ENCODE measurements around the gene ASB16. TPM values are rescaled to one million over a fixed set of nuclear protein-coding genes. Genes with fewer than 3 reads are reported as not detected.
"Not testable (repeated sequence)": the region's sequence is repeated elsewhere in the genome, so short reads cannot be mapped to it uniquely, and the experiment has no call there.

Gene ASB16
- total and polyA plus RNA-seq, 10 donors, result 0.09 to 0.57 (median 0.16) TPM; not detected in 7

GRCh38 chr17:44130693-44131349 lies 39.7 kb upstream of the ASB16 start:
- Histone ChIP-seq H3K27ac (no peak overlapping the region), H3K36me3 (no peaks in the 10 kb centered on the region)
- 89 to 96% (median 92%) methylated on average over 5 of the region's 5 CpGs for WGBS, 5 donors

DNA sequence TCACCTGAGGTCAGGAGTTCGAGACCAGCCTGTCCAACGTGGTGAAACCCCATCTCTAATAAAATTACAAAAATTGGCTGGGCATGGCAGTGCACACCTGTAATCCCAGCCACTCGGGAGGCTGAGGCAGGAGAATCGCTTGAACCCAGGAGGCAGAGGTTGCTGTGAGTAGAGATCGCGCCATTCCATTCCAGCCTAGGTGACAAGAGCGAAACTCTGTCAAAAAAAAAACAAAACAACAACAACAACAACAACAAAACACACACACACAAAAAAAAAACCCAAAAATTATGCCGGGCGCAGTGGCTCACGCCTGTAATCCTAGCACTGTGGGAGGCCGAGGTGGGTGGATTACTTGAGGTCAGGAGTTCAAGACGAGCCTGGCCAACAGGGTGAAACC lies 39.1 kb upstream of the ASB16 start:
- H3K36me3 ChIP-seq; H3K27ac ChIP-seq; H3K4me1 ChIP-seq; intact Hi-C loops (cut with DNase I; ENCODE audit: low total_unique reads); H3K4me3 ChIP-seq; H3K9me3 ChIP-seq; DNase-seq; H3K27me3 ChIP-seq (replicated peaks in 1 of 7): not testable (repeated sequence)
- WGBS, 5 donors, result 87 to 97% (median 92%) methylated on average over 12 of the region's 12 CpGs

More at GRCh38 chr17:44130693-44131349, 39.7 kb upstream of the ASB16 start:
- no peak for TF ChIP-seq POLR2A (IDR thresholded peaks at IDR 0.05)
- no peaks in the 10 kb centered on the region for H3K27me3 ChIP-seq (replicated peaks in 1 of 7)
- intact Hi-C loops (cut with DNase I; ENCODE audit: low total_unique reads), result no loop called here
- no peaks in the 10 kb centered on the region for H3K9me3 ChIP-seq
- no peak overlapping the region for H3K4me3 ChIP-seq
- DNase-seq, result no peak
- peaks cover 0 to 3% (median 0%) of the 10 kb centered on the region in 6 donors for H3K4me1 ChIP-seq

GRCh38 chr17:44132275-44132821 lies 38.2 kb upstream of the ASB16 start:
- DNase-seq, result no peak
- no peaks in the 10 kb centered on the region for H3K36me3 ChIP-seq
- TF ChIP-seq POLR2A (IDR thresholded peaks at IDR 0.05), result no peak
- no peak for TF ChIP-seq POLR2AphosphoS5 (IDR thresholded peaks at IDR 0.05)
- TF ChIP-seq, protein P1, sequence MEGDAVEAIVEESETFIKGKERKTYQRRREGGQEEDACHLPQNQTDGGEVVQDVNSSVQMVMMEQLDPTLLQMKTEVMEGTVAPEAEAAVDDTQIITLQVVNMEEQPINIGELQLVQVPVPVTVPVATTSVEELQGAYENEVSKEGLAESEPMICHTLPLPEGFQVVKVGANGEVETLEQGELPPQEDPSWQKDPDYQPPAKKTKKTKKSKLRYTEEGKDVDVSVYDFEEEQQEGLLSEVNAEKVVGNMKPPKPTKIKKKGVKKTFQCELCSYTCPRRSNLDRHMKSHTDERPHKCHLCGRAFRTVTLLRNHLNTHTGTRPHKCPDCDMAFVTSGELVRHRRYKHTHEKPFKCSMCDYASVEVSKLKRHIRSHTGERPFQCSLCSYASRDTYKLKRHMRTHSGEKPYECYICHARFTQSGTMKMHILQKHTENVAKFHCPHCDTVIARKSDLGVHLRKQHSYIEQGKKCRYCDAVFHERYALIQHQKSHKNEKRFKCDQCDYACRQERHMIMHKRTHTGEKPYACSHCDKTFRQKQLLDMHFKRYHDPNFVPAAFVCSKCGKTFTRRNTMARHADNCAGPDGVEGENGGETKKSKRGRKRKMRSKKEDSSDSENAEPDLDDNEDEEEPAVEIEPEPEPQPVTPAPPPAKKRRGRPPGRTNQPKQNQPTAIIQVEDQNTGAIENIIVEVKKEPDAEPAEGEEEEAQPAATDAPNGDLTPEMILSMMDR (IDR thresholded peaks at IDR 0.05 in 8 of 11, conservative IDR thresholded peaks at IDR 0.05 in 3 of 11), result no peak
- intact Hi-C loops (cut with DNase I; ENCODE audit: low total_unique reads), result no loop called here
- H3K4me3 ChIP-seq, result no peak overlapping the region
- H3K4me1 ChIP-seq, result peaks cover 0 to 3% (median 0%) of the 10 kb centered on the region in 6 donors
- no peaks in the 10 kb centered on the region for H3K9me3 ChIP-seq
- H3K27me3 ChIP-seq (replicated peaks in 1 of 7), result peaks cover 0 to under 1% (median 0%) of the 10 kb centered on the region in 7 donors
- no peak overlapping the region for H3K27ac ChIP-seq

GRCh38 chr17:44133918-44134476 lies 36.5 kb upstream of the ASB16 start:
- intact Hi-C loops (cut with DNase I; ENCODE audit: low total_unique reads), result no loop called here
- no peaks in the 10 kb centered on the region for H3K36me3 ChIP-seq
- no peak overlapping the region for H3K27ac ChIP-seq
- H3K4me1 ChIP-seq, result peaks cover 0 to 13% (median 0%) of the 10 kb centered on the region in 6 donors
- DNase-seq, result no peak
- no peak overlapping the region for H3K4me3 ChIP-seq
- 63 to 73% (median 67%) methylated on average over 4 of the region's 4 CpGs for WGBS, 5 donors
- H3K27me3 ChIP-seq (replicated peaks in 1 of 7), result peaks cover 0 to 17% (median 0%) of the 10 kb centered on the region in 7 donors
- H3K9me3 ChIP-seq, result no peaks in the 10 kb centered on the region
- TF ChIP-seq, protein P1 (IDR thresholded peaks at IDR 0.05 in 8 of 11, conservative IDR thresholded peaks at IDR 0.05 in 3 of 11), result no peak
- TF ChIP-seq POLR2AphosphoS5 (IDR thresholded peaks at IDR 0.05), result no peak
- TF ChIP-seq POLR2A (IDR thresholded peaks at IDR 0.05), result no peak

Measured in spleen (tissue), 11 donors.